Type B pancreatic cell (in vitro differentiated cells): ENCODE results near the gene ZNF362. TPM values are rescaled to one million over a fixed set of nuclear protein-coding genes. Genes with fewer than 3 reads are reported as not detected.
A peak's percentile ranks its signal among the peaks of the same experiment; 100 is the strongest.

Experiments used
- DNase-seq: peaks from one replicate; pipeline ENCODE4 v3.0.0; 2021; ENCODE audit warnings: mixed read lengths; ENCODE audit not compliant: unreplicated experiment; ENCODE audit errors: extremely low spot score
- H3K27ac Mint-ChIP-seq: 2 replicates; pipeline ENCODE4 v1.8.0; 2021; ENCODE audit warnings: mild to moderate bottlenecking, mixed read lengths
- H3K27me3 Mint-ChIP-seq: 2 replicates; pipeline ENCODE4 v1.8.0; 2021; ENCODE audit warnings: mixed read lengths
- H3K36me3 Mint-ChIP-seq: 2 replicates; pipeline ENCODE4 v1.8.0; 2021; ENCODE audit warnings: mixed read lengths
- H3K4me1 Mint-ChIP-seq: one replicate; pipeline ENCODE4 v1.8.0; 2021; ENCODE audit warnings: mixed read lengths; ENCODE audit not compliant: unreplicated experiment
- H3K4me3 Mint-ChIP-seq: 2 replicates; pipeline ENCODE4 v1.8.0; 2021; ENCODE audit warnings: mild to moderate bottlenecking, mixed read lengths
- H3K9me3 Mint-ChIP-seq: 2 replicates; pipeline ENCODE4 v1.8.0; 2021; ENCODE audit warnings: mixed read lengths
- total RNA-seq: library from RNA; stranded (reverse); gene quantifications from 2 replicates; pipeline ENCODE4 v1.2.1, GENCODE V29; 2021; ENCODE audit warnings: low replicate concordance
- TF ChIP-seq, protein P1 (sequence below): fragments of 200-600 bp; sonication (generic); conservative IDR thresholded peaks from 2 replicates; pipeline ENCODE4 v1.5.0; 2021; ENCODE audit warnings: antibody characterized with exemption, mild to moderate bottlenecking

The ZNF362 gene
- total RNA-seq, 1 donor from 2014 or later = 66.5 TPM

DNA sequence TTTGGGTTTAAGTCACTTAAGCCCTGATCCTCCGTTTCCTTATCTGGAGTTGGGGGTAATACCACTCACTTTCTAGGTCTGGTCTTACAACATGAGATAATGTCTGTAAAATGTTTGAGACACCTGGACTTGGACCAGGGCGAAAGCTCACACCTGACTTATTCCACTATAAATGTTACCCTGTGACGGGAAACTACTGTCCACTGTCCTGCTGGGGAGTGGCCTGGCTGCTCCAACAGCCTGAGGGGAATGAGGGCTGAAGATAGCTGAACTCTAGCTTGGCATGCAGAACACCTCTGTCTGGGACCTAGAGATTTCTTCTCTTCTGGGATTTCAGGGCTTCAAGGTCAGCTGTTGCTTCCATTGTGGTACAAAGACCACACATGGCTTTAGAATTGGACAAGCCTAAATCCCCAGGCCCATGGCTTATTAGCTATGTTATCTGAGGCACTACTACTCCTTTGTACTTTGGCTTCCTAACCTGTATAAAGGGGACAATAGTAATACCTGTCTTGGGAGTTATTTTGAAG is 74.1 kb downstream of the ZNF362 start:
- Mint-ChIP-seq H3K9me3 (no peaks in the 10 kb centered on the region), H3K4me3 (no peak overlapping the region), H3K4me1 (peaks cover 7% of the 10 kb centered on the region), H3K36me3 (peaks cover 38% of the 10 kb centered on the region), H3K27me3 (no peaks in the 10 kb centered on the region), H3K27ac (no peak overlapping the region)
- DNase-seq = no peak
- TF ChIP-seq, protein P1, sequence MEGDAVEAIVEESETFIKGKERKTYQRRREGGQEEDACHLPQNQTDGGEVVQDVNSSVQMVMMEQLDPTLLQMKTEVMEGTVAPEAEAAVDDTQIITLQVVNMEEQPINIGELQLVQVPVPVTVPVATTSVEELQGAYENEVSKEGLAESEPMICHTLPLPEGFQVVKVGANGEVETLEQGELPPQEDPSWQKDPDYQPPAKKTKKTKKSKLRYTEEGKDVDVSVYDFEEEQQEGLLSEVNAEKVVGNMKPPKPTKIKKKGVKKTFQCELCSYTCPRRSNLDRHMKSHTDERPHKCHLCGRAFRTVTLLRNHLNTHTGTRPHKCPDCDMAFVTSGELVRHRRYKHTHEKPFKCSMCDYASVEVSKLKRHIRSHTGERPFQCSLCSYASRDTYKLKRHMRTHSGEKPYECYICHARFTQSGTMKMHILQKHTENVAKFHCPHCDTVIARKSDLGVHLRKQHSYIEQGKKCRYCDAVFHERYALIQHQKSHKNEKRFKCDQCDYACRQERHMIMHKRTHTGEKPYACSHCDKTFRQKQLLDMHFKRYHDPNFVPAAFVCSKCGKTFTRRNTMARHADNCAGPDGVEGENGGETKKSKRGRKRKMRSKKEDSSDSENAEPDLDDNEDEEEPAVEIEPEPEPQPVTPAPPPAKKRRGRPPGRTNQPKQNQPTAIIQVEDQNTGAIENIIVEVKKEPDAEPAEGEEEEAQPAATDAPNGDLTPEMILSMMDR = no peak

DNA sequence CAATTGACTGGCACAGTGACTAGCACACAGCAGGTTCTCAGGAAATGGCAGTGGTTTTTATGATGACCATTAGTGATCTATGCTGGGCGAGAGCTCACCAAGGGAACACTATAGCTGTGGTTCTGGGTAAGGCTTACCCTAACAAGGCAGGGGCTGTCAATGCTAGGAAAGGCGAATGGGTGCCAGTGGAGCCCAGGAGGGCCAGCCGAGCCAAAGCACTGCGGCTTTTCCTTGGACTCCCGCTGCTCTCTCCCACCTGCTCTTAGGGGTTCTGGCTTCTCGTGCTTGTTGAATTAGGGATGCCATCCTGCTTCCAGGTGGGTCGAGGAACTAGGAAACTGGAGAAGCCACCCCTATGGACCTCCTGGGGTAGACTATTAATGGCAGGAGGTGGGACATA is 74.6 kb downstream of the ZNF362 start:
- no peak for DNase-seq
- Mint-ChIP-seq H3K4me3 (no peak overlapping the region), H3K27me3 (no peaks in the 10 kb centered on the region), H3K9me3 (no peaks in the 10 kb centered on the region), H3K4me1 (peaks cover 7% of the 10 kb centered on the region), H3K27ac (no peak overlapping the region), H3K36me3 (peaks cover 34% of the 10 kb centered on the region)
- TF ChIP-seq, protein P1 = no peak

DNA sequence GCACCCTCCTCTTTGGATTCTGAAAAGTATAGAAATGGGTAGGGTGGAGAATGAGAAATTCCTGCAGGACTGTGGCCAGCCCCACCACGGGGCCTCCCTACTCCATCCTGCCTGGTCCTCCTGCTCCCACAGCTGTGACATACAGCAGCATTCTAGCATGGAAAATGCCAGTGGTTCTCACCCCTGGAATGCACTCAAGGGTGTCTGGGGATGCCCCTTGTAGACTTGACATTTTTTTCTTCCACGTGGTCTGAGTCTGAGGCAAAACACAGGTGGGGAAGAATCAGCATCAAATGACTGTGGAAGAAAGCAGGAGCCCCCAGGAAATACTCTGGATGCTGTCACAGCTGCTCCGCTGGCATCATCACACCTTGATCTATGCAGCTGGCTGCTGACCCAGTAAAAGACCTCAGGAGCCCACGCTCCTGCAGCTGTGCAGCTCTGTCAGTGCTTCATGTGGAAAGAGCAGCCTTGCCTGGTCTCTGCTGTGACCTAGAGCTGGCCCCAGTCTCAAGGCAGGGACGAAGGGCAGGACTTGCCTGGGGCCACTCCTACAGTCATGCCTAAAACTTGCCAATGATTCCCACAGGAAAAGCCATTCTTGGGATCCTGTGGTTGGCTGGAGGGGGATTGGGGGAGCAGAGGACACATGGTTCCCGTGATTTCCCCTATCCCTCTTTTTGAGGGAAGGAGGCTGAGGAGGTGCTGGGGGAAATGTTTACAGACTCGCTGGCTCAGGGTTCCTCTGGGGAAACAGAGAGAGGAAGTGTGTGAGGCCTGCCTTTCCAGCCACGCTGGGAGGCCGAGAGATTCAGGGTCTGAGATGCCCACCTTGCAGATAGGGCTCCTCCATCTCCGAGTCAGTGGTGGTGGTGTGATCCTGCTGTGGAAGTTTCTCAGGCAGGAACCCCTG is 75.4 kb downstream of the ZNF362 start:
- Mint-ChIP-seq H3K4me3 (no peak overlapping the region), H3K4me1 (peaks cover 11% of the 10 kb centered on the region), H3K27me3 (no peaks in the 10 kb centered on the region), H3K9me3 (no peaks in the 10 kb centered on the region), H3K36me3 (peaks cover 29% of the 10 kb centered on the region), H3K27ac (no peak overlapping the region)
- no peak for DNase-seq
- TF ChIP-seq, protein P1 = no peak

DNA sequence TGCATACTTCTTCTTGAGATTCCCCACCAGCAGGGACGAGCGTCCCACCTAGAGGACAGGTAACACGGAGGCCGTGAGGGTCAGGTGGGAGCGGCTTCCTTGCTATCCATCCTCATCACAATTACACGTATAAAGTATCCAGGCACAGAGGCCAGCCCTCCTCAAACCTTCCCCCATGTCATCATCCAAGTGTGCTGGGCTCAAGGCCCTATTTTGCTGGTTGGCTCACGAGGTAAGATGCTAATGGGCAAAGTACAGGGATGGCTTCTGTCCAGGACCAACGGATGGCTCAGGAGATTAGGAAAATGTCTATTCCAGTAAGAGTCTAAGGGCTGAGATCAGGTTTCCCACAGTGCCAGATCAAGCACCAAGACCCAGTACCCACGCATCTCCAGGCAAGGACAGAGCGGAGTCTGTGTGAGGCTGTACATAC is 76.1 kb downstream of the ZNF362 start:
- H3K36me3 Mint-ChIP-seq = peaks cover 29% of the 10 kb centered on the region
- H3K4me3 Mint-ChIP-seq = no peak overlapping the region
- TF ChIP-seq, protein P1 = no peak
- peaks cover 16% of the 10 kb centered on the region for H3K4me1 Mint-ChIP-seq
- H3K9me3 Mint-ChIP-seq = no peaks in the 10 kb centered on the region
- DNase-seq = no peak
- H3K27me3 Mint-ChIP-seq = no peaks in the 10 kb centered on the region
- H3K27ac Mint-ChIP-seq = peak overlapping the region; percentile 36

DNA sequence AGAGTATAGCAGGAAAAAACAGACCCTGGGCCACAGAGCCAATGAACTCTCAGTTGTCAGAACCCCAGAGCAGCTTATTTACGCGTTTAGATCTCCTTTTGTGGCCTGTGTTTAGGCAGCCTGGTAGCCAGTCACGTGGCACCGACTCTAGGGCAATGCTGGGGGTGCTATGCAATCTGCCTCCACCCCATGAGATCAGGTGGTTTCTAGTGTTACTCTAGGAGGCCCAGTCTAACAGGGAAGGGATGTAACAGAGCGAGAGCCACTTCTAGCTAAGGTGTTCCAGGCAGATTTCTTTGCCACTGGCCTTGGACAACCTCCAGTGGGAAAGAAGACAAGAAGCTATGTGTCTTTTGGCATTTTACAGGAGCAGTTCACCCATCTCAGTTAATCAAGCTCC is 76.6 kb downstream of the ZNF362 start:
- no peaks in the 10 kb centered on the region for H3K27me3 Mint-ChIP-seq
- H3K9me3 Mint-ChIP-seq = no peaks in the 10 kb centered on the region
- H3K4me3 Mint-ChIP-seq = no peak overlapping the region
- TF ChIP-seq, protein P1 = no peak
- peaks cover 20% of the 10 kb centered on the region for H3K4me1 Mint-ChIP-seq
- no peak for DNase-seq
- H3K36me3 Mint-ChIP-seq = peaks cover 29% of the 10 kb centered on the region
- H3K27ac Mint-ChIP-seq = peak overlapping the region; percentile 36
